ENCODE data around the gene MAPKAP1.

GRCh38 chr9:125464591-125465385, 242.2 kb downstream of the MAPKAP1 start:
- TF ChIP-seq, protein P1, sequence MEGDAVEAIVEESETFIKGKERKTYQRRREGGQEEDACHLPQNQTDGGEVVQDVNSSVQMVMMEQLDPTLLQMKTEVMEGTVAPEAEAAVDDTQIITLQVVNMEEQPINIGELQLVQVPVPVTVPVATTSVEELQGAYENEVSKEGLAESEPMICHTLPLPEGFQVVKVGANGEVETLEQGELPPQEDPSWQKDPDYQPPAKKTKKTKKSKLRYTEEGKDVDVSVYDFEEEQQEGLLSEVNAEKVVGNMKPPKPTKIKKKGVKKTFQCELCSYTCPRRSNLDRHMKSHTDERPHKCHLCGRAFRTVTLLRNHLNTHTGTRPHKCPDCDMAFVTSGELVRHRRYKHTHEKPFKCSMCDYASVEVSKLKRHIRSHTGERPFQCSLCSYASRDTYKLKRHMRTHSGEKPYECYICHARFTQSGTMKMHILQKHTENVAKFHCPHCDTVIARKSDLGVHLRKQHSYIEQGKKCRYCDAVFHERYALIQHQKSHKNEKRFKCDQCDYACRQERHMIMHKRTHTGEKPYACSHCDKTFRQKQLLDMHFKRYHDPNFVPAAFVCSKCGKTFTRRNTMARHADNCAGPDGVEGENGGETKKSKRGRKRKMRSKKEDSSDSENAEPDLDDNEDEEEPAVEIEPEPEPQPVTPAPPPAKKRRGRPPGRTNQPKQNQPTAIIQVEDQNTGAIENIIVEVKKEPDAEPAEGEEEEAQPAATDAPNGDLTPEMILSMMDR (IDR thresholded peaks at IDR 0.05), result no peak
- TF ChIP-seq EP300 (IDR thresholded peaks at IDR 0.05), result no peak

All from stomach (tissue), 4 donors.